COLO668 (cell line): ENCODE results near the gene JARID2.

Experiments used
- DNase-seq: peaks from one replicate; lab custom pipeline; 2025; ENCODE audit not compliant: unreplicated experiment; lab: John Stamatoyannopoulos, UW

The JARID2 gene

GRCh38 chr6:15458021-15458459 lies 212.2 kb downstream of the JARID2 start:
- peak; percentile 24 for DNase-seq

GRCh38 chr6:15460110-15460727 lies 214.3 kb downstream of the JARID2 start:
- DNase-seq: no peak

- DNase-seq: no peak
Measured at GRCh38 chr6:15461127-15461944, 215.5 kb downstream of the JARID2 start.

DNA sequence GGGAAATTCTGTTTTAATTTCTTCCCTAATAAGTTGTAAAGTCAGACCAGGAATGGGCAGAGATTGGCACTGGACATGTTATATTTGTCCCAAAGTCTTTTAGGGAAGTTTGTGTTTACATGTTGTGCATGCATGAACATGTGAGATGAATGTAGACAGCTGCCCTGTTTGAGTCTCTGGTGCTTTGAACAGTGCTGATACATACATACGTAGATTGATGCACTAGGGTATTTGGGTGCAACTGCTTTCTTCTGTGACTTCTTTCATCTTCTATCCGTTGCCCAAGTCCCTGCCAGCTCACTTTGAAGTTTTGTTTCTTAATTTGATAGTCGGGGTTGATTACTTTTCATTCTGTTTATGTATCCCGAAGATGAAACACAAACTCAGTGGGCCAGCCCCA lies 216.4 kb downstream of the JARID2 start:
- no peak for DNase-seq

GRCh38 chr6:15462717-15463525 lies 217.1 kb downstream of the JARID2 start:
- DNase-seq: no peak

DNA sequence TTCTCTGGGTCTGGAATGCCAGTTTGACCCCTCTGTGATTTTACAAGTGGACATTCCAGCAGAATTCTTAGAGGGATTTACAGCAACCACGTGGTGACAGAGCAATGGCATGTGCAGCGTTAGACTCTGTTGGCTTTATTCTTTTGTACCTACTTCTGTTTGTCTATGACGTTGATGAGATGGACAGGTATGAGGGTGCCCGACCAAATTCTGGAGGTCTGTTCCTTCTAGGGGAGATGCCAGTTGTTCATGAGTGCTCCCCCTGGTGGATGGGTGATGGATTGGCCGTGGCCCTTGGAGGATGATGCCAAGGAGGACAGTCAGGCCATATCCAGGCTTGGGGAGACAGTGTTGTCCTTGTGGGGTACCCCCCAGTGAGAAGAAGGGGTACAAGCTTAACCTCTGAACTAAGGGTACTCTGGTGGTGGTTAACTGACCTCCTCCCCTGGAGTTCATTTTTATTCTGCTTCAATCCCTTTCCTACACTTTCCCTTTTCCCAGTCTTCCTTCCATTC lies 218.4 kb downstream of the JARID2 start:
- DNase-seq: peak; percentile 13

GRCh38 chr6:15465212-15465611 lies 219.3 kb downstream of the JARID2 start:
- no peak for DNase-seq

DNA sequence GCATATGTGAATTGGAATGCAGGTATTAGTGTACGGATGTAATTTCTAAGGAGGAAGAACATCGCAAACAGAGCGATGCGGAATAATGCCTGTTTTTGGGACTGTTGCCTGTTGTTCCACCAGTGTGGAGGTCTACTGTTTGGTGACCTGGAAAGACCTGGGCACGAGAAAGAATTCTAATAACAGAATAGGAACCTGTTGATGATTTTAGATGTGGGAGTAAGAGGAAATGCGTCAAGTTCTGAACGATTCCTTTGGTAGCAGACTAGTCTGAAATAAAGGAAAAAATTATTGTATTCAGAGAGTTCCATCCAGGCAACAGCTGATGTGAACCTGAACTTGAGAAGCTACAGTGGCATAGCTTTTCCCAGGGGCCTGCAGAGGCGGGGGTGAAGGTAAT lies 224.9 kb downstream of the JARID2 start:
- DNase-seq: no peak

DNA sequence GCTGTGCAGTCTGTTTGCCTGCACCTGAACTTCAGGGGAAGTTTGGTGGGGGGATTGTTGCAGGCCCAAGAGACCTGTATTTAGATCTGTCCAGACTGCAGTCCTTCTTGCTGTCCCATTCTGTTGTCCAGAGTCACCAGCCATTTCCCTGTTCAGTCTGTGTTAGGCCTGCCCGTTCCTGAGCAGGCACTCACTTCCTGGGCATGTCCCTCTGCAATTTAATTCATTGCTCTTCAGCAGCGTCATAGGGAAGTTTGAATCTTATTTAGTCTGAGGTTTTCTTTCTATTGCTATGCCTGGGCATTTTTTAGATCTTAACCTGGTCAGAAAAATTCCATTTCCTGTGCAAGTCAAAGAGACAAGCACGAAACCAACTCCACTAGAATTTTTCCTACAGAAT lies 226.8 kb downstream of the JARID2 start:
- no peak for DNase-seq

GRCh38 chr6:15473174-15473573 lies 227.3 kb downstream of the JARID2 start:
- DNase-seq: no peak

- no peak for DNase-seq
Measured at GRCh38 chr6:15473741-15474161, 227.9 kb downstream of the JARID2 start.

- no peak for DNase-seq
Measured at GRCh38 chr6:15474196-15474595, 228.3 kb downstream of the JARID2 start.

GRCh38 chr6:15475261-15475660 lies 229.4 kb downstream of the JARID2 start:
- peak; percentile 9 for DNase-seq

DNA sequence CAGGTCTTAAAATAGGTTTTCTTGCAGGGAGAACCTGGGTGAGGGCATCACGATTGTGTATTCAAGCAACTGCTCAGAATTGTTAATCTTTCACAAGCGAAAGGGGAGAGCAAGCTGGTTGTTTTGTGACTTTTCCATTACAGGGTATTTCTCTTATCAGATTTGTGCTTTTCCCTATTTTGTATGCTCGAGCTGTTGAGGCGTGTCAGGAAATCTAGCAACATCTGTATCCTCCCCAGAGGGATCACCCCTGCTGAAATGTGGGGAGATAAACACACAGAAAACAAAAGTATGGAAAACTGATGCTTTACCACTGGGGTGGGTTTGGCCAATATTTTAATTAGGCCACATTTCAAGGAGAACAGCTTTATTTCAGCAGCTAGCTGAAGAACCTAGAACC lies 230.0 kb downstream of the JARID2 start:
- no peak for DNase-seq

DNA sequence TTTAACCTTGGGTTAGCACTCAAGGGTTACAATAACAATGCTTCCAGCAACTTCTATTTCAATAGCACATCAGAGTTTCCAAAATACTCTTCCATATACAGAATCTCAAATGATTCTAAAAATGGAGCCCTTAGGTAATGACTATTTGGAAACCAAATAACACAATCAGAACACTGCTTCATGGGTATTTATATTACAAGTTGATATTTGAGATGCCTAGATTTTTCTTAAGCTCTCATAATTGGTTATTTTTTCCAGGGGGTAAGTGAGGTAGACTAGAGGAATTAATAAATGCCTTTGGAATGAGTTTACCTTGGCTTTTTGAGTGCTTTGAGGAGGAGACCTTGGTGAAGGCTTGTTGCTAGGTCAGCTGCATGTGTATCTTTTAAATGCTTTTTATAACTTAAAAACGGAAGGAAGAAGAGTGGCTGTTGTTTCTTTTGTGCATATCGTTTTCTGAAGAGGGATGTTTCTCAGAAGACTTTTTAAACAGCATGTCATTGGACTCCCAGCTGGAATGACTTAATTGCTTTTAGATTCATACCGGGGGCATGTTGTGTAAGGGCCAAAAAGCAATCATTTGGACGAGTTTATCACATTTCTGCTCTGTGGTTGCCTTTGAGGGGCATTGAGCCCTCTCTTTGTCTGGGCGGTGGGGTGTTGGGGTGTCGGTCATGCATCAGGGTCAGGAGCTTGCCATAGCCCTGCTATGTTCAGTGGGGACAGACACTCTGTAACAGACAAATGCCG lies 230.9 kb downstream of the JARID2 start:
- DNase-seq: no peak

GRCh38 chr6:15477746-15478145 lies 231.9 kb downstream of the JARID2 start:
- no peak for DNase-seq

- DNase-seq: no peak
Measured at GRCh38 chr6:15479761-15480160, 233.9 kb downstream of the JARID2 start.

DNA sequence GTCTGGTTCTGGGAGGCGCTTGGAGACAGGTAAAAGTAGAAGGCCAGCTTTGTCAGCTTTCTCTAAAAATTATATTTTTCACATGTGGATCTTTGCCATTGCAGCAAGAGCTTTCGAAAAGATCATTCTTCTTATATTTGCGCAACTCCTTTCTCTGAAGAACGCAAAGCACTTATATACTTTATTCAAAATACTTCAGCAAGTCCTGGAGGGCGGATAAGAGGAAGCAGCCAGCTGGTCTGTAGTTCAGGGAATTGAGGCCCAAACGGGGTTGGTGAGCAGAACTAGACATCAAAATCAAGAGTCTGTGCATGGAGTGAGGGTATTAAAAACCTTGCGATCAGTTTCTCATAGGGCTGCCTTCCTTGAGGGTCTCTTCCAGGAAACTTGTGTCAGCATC lies 234.7 kb downstream of the JARID2 start:
- no peak for DNase-seq

DNA sequence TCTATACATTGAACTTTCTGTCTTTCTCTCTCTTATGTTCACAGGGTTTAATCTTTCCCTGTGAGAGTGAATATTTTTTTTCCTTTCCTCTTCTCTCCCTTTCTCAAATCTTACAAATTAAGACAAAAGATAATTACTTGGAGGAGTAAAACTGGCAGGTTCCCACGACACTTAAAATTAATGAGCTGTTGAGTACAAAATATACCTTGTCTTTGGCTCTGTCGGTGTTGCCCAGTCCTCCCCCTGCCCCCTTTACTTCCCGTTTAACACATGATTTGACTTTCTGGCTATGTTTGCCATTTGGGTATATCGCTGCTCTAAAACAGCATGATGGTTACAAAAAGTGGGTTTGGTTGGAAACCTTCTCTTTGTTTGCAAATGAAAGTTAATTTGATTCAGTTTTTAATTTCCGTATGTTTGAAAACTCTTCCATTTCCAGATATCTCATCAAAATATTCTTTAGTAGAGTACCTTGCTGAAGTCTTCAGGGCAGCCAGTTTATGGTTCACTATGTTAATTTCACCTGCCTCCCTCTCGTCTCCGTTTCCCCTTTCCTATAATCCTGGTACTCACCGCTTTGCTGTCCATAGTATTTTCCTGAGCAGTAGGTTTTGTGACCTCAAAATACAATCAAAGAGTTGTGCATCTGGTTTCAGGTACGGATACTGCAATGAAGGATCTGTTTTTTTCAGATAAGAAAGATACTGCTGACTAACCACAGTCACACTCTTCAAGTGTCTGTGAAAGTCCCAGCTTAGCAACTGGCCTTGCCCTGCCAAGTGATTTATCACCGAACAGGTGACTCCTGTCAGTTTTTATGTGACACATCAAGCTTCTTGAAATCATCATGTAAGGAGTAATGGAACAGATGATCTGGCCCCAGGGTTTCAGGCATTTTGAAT lies 235.8 kb downstream of the JARID2 start:
- peak; percentile 22 for DNase-seq

DNA sequence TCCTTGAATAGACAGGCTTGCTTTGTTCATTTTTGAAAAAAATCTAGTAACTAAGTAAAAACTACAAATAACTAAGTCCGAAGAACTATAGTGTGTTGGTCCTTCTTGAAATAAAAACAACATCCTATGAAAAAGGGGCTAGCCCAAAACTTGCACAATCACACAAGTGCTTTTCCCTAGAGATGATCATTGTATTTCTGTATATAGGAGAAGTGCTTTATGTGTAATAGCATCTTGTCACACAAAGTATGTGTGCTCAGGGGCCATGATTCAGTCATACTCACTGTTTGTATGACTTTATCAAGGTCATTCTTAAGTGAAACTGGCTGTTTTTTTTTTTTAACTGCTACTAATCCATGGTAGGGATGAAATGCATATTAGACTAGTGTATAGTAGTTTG lies 237.2 kb downstream of the JARID2 start:
- DNase-seq: no peak
